A673 (cell line): ENCODE results near the gene ISY1.

Experiments used
- CTCF ChIP-seq: fragments of 300-800, 200-600 bp; sonication (generic); conservative IDR thresholded peaks from 2 replicates; pipeline ENCODE4 v1.5.1; 2017; ENCODE audit warnings: low read depth, mild to moderate bottlenecking, antibody characterized with exemption, low read length, moderate library complexity, mixed read lengths
- EZH2 ChIP-seq: fragments of 200-600 bp; sonication (generic); IDR thresholded peaks from 2 replicates; pipeline ENCODE4 v1.6.1; 2017; ENCODE audit warnings: borderline replicate concordance, low read depth, mild to moderate bottlenecking, mixed read lengths, antibody characterized with exemption, low read length; ENCODE audit not compliant: poor library complexity, severe bottlenecking

- TF ChIP-seq CTCF (no peak), EZH2 (no peak)
These were observed 30.5 kb downstream of the ISY1 start for GRCh38 chr3:129130291-129130813.
